ENCODE measurements around the gene SARDH. TPM values are rescaled to one million over a fixed set of nuclear protein-coding genes. Genes with fewer than 3 reads are reported as not detected.

Gene SARDH
- polyA plus RNA-seq, 1 donor (not counting 4 experiments of a cell fraction or from before 2014, with no cell fraction given): 0.03 TPM

GRCh38 chr9:133635533-133636531 lies 102.3 kb downstream of the SARDH start, which contains the start of gene DBH:
Gene DBH, plus strand, starts transcription at chr9:133636363. Its CDS starts 9 bp downstream, at chr9:133636372.
- Histone ChIP-seq H3K27ac (ENCODE audit: control insufficient read depth, insufficient read depth, low read length) (no peak within 1 kb of the TSS), H3K27me3 (ENCODE audit: control insufficient read depth, extremely low read depth, insufficient read depth, low read length) (peaks cover 26% of the 10 kb centered on the region), H3K9me1 (ENCODE audit: control insufficient read depth, extremely low read depth, insufficient read depth, low read length) (no peaks in the 10 kb centered on the region), H3K9me3 (ENCODE audit: control insufficient read depth, low read depth, low read length) (no peaks in the 10 kb centered on the region), H4K20me1 (ENCODE audit: control insufficient read depth, extremely low read depth, insufficient read depth, low read length) (no peaks in the 10 kb centered on the region), H3K36me3 (ENCODE audit: control insufficient read depth in 2 of 2, extremely low read depth in 1 of 2, insufficient read depth in 2 of 2, low read length in 2 of 2) (no peaks in the 10 kb centered on the region), H3K79me2 (ENCODE audit: control insufficient read depth, insufficient read depth, low read length) (no peaks in the 10 kb centered on the region), H3K9ac (ENCODE audit: control insufficient read depth, extremely low read depth, insufficient read depth, low read length) (no peak within 1 kb of the TSS), H2AFZ (ENCODE audit: control insufficient read depth, low read length) (no peak within 1 kb of the TSS), H3K4me3 (ENCODE audit: control insufficient read depth in 2 of 3, extremely low read depth in 1 of 3, insufficient read depth in 2 of 3, low read depth in 1 of 3, low read length in 3 of 3) (no peak within 1 kb of the TSS), H3K4me2 (ENCODE audit: control insufficient read depth, extremely low read depth, insufficient read depth, low read depth, low read length) (no peak within 1 kb of the TSS), H3K4me1 (ENCODE audit: control insufficient read depth, extremely low read depth, insufficient read depth, low read length) (no peaks in the 10 kb centered on the region)
- FAIRE-seq (no peak), DNase-seq (ENCODE audit: low read depth, low spot score) (no peak)
- TF ChIP-seq EZH2 (IDR thresholded peaks at IDR 0.05; ENCODE audit: low read length): no peak
- no peak for TF ChIP-seq CTCF (optimal IDR thresholded peaks at IDR 0.05 in 1 of 3, IDR thresholded peaks at IDR 0.05 in 1 of 3, conservative IDR thresholded peaks at IDR 0.05 in 1 of 3; ENCODE audit: extremely low read depth in 1 of 3, insufficient read depth in 2 of 3, low read length in 3 of 3)
- dilution Hi-C loops (cut with MboI; ENCODE audit: extremely low pct_ligation_motif_present, low sequenced_read_pairs): no loop called here

GRCh38 chr9:133635098-133635497 lies 103.1 kb downstream of the SARDH start:
- dilution Hi-C loops (cut with MboI; ENCODE audit: extremely low pct_ligation_motif_present, low sequenced_read_pairs): no loop called here
- no peak for FAIRE-seq

More at GRCh38 chr9:133635098-133635497, 103.1 kb downstream of the SARDH start:
- no peak for TF ChIP-seq EZH2 (IDR thresholded peaks at IDR 0.05; ENCODE audit: low read length)
- no peak for TF ChIP-seq CTCF (optimal IDR thresholded peaks at IDR 0.05 in 1 of 3, IDR thresholded peaks at IDR 0.05 in 1 of 3, conservative IDR thresholded peaks at IDR 0.05 in 1 of 3; ENCODE audit: extremely low read depth in 1 of 3, insufficient read depth in 2 of 3, low read length in 3 of 3)
- no peak for DNase-seq (ENCODE audit: low read depth, low spot score)
- Histone ChIP-seq H4K20me1 (ENCODE audit: control insufficient read depth, extremely low read depth, insufficient read depth, low read length) (no peaks in the 10 kb centered on the region), H3K27ac (ENCODE audit: control insufficient read depth, insufficient read depth, low read length) (no peak overlapping the region), H2AFZ (ENCODE audit: control insufficient read depth, low read length) (no peak overlapping the region), H3K36me3 (ENCODE audit: control insufficient read depth in 2 of 2, extremely low read depth in 1 of 2, insufficient read depth in 2 of 2, low read length in 2 of 2) (no peaks in the 10 kb centered on the region), H3K4me3 (ENCODE audit: control insufficient read depth in 2 of 3, extremely low read depth in 1 of 3, insufficient read depth in 2 of 3, low read depth in 1 of 3, low read length in 3 of 3) (no peak overlapping the region), H3K79me2 (ENCODE audit: control insufficient read depth, insufficient read depth, low read length) (no peaks in the 10 kb centered on the region), H3K9me3 (ENCODE audit: control insufficient read depth, low read depth, low read length) (no peaks in the 10 kb centered on the region), H3K9me1 (ENCODE audit: control insufficient read depth, extremely low read depth, insufficient read depth, low read length) (no peaks in the 10 kb centered on the region), H3K4me1 (ENCODE audit: control insufficient read depth, extremely low read depth, insufficient read depth, low read length) (no peaks in the 10 kb centered on the region), H3K9ac (ENCODE audit: control insufficient read depth, extremely low read depth, insufficient read depth, low read length) (no peak overlapping the region), H3K4me2 (ENCODE audit: control insufficient read depth, extremely low read depth, insufficient read depth, low read depth, low read length) (no peak overlapping the region), H3K27me3 (ENCODE audit: control insufficient read depth, extremely low read depth, insufficient read depth, low read length) (peaks cover 26% of the 10 kb centered on the region)

All from keratinocyte (primary cell).